ENCODE measurements around the gene CPHXL2. TPM values are rescaled to one million over a fixed set of nuclear protein-coding genes. Genes with fewer than 3 reads are reported as not detected.

Gene CPHXL2
- total and polyA plus RNA-seq, 2 experiments from 2014 or later = not detected

- TF ChIP-seq, protein P1, sequence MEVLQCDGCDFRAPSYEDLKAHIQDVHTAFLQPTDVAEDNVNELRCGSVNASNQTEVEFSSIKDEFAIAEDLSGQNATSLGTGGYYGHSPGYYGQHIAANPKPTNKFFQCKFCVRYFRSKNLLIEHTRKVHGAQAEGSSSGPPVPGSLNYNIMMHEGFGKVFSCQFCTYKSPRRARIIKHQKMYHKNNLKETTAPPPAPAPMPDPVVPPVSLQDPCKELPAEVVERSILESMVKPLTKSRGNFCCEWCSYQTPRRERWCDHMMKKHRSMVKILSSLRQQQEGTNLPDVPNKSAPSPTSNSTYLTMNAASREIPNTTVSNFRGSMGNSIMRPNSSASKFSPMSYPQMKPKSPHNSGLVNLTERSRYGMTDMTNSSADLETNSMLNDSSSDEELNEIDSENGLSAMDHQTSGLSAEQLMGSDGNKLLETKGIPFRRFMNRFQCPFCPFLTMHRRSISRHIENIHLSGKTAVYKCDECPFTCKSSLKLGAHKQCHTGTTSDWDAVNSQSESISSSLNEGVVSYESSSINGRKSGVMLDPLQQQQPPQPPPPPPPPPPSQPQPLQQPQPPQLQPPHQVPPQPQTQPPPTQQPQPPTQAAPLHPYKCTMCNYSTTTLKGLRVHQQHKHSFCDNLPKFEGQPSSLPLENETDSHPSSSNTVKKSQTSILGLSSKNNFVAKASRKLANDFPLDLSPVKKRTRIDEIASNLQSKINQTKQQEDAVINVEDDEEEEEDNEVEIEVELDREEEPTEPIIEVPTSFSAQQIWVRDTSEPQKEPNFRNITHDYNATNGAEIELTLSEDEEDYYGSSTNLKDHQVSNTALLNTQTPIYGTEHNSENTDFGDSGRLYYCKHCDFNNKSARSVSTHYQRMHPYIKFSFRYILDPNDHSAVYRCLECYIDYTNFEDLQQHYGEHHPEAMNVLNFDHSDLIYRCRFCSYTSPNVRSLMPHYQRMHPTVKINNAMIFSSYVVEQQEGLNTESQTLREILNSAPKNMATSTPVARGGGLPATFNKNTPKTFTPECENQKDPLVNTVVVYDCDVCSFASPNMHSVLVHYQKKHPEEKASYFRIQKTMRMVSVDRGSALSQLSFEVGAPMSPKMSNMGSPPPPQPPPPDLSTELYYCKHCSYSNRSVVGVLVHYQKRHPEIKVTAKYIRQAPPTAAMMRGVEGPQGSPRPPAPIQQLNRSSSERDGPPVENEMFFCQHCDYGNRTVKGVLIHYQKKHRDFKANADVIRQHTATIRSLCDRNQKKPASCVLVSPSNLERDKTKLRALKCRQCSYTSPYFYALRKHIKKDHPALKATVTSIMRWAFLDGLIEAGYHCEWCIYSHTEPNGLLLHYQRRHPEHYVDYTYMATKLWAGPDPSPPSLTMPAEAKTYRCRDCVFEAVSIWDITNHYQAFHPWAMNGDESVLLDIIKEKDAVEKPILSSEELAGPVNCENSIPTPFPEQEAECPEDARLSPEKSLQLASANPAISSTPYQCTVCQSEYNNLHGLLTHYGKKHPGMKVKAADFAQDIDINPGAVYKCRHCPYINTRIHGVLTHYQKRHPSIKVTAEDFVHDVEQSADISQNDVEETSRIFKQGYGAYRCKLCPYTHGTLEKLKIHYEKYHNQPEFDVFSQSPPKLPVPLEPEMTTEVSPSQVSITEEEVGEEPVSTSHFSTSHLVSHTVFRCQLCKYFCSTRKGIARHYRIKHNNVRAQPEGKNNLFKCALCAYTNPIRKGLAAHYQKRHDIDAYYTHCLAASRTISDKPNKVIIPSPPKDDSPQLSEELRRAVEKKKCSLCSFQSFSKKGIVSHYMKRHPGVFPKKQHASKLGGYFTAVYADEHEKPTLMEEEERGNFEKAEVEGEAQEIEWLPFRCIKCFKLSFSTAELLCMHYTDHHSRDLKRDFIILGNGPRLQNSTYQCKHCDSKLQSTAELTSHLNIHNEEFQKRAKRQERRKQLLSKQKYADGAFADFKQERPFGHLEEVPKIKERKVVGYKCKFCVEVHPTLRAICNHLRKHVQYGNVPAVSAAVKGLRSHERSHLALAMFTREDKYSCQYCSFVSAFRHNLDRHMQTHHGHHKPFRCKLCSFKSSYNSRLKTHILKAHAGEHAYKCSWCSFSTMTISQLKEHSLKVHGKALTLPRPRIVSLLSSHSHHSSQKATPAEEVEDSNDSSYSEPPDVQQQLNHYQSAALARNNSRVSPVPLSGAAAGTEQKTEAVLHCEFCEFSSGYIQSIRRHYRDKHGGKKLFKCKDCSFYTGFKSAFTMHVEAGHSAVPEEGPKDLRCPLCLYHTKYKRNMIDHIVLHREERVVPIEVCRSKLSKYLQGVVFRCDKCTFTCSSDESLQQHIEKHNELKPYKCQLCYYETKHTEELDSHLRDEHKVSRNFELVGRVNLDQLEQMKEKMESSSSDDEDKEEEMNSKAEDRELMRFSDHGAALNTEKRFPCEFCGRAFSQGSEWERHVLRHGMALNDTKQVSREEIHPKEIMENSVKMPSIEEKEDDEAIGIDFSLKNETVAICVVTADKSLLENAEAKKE (CRISPR knock-in tag; IDR thresholded peaks at IDR 0.05) = no peak
Observed at GRCh38 chr16:75632857-75633256, 44.0 kb downstream of the CPHXL2 start (continued).

DNA sequence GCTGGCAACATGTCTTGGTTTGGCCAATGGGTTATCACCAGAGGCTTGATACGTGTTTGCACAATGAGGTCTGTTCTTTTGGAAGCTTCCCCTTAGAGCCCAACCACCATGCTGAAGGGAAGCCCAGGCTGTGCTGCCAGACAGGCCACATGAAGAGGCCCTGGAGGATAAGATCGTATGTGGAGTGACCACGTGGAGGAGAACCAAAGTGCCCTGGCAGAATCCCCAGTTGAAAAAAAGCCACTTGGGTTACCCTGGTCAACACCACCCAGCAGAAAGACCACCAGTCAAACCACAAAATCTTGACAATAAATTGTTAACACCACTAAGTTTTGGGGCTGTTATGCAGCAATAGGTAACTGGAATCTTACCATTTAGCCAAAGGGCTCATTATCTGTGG, 46.8 kb downstream of the CPHXL2 start:
- no peak overlapping the region for H3K4me3 Mint-ChIP-seq
- Histone ChIP-seq H3K9me2 (ENCODE audit: insufficient read depth) (no peaks in the 10 kb centered on the region), H3K4me1 (ENCODE audit: insufficient read depth) (no peaks in the 10 kb centered on the region), H2AFZ (no peak overlapping the region), H4K20me1 (replicated peaks; ENCODE audit: insufficient read depth) (no peaks in the 10 kb centered on the region), H3F3A (replicated peaks; ENCODE audit: low read depth) (peaks cover 14% of the 10 kb centered on the region; the same call in 1 of the 2 replicates), H3K27ac (ENCODE audit: low read depth) (no peak overlapping the region), H3K27me3 (ENCODE audit: insufficient read depth) (no peaks in the 10 kb centered on the region), H3K4me2 (no peak overlapping the region), H3K4me3 (no peak overlapping the region), H3K36me3 (ENCODE audit: insufficient read depth) (peaks cover 92% of the 10 kb centered on the region), H3K79me2 (replicated peaks; ENCODE audit: insufficient read depth) (no peaks in the 10 kb centered on the region)
- H3K36me3 Mint-ChIP-seq (ENCODE audit: low read depth) = peaks cover 95% of the 10 kb centered on the region
- no peak overlapping the region for H3K27ac Mint-ChIP-seq
- DNase-seq (ENCODE audit: low spot score) (no peak), ATAC-seq (no peak)
- H3K4me1 Mint-ChIP-seq = no peaks in the 10 kb centered on the region
- H3K27me3 Mint-ChIP-seq (ENCODE audit: insufficient read depth, low read depth, poor library complexity) = peaks cover 2% of the 10 kb centered on the region
- H3K9me3 Mint-ChIP-seq = no peaks in the 10 kb centered on the region
- TF ChIP-seq JUNB (IDR thresholded peaks at IDR 0.05; ENCODE audit: unreplicated experiment) (no peak), NANOG (IDR thresholded peaks at IDR 0.05; ENCODE audit: borderline replicate concordance) (no peak), STAT1 (IDR thresholded peaks at IDR 0.05; ENCODE audit: unreplicated experiment) (no peak), EZH2phosphoT487 (IDR thresholded peaks at IDR 0.05; ENCODE audit: unreplicated experiment) (no peak), CTCF (conservative IDR thresholded peaks at IDR 0.05; ENCODE audit: low read depth in 2 of 2) (no peak), CREB1 (CRISPR knock-in tag; IDR thresholded peaks at IDR 0.05; ENCODE audit: low read depth) (no peak)
- TF ChIP-seq, protein P2, sequence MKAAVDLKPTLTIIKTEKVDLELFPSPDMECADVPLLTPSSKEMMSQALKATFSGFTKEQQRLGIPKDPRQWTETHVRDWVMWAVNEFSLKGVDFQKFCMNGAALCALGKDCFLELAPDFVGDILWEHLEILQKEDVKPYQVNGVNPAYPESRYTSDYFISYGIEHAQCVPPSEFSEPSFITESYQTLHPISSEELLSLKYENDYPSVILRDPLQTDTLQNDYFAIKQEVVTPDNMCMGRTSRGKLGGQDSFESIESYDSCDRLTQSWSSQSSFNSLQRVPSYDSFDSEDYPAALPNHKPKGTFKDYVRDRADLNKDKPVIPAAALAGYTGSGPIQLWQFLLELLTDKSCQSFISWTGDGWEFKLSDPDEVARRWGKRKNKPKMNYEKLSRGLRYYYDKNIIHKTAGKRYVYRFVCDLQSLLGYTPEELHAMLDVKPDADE (IDR thresholded peaks at IDR 0.05) = no peak

Data from GM23338 (cell line).